ENCODE results near the gene KCNK3. TPM values are rescaled to one million over a fixed set of nuclear protein-coding genes. Genes with fewer than 3 reads are reported as not detected.

The KCNK3 gene
- total and polyA plus RNA-seq, 10 of the 15 experiments (the other 5 are each of a cell fraction or from before 2014, with no cell fraction given) = 0.13 TPM; not detected in 9

DNA sequence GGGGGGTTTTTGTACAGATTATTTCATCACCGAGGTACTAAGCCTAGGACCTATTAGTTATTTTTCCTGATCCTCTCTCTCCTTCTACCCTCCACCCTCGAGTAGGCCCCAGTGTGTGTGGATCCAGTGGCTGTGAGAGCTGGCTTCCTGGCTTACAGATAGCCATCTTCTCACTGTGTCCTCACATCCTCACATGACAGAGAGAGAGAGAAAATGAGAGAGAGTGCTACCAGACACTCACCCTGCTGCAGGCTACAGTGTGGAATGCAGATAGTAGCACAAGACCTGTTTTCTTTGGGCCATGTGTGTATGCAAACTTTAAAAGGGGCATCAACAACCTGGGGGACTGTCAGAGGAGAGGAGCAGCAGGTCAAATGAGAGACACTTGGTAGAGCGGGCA, 9.5 kb downstream of the KCNK3 start:
- TF ChIP-seq, protein P1, sequence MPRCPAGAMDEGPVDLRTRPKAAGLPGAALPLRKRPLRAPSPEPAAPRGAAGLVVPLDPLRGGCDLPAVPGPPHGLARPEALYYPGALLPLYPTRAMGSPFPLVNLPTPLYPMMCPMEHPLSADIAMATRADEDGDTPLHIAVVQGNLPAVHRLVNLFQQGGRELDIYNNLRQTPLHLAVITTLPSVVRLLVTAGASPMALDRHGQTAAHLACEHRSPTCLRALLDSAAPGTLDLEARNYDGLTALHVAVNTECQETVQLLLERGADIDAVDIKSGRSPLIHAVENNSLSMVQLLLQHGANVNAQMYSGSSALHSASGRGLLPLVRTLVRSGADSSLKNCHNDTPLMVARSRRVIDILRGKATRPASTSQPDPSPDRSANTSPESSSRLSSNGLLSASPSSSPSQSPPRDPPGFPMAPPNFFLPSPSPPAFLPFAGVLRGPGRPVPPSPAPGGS (IDR thresholded peaks at IDR 0.05; ENCODE audit: borderline replicate concordance, insufficient read depth, low read depth, low read length, poor library complexity, severe bottlenecking) = no peak
- no peak for TF ChIP-seq EED (IDR thresholded peaks at IDR 0.05; ENCODE audit: low read depth)
- TF ChIP-seq, protein P2, sequence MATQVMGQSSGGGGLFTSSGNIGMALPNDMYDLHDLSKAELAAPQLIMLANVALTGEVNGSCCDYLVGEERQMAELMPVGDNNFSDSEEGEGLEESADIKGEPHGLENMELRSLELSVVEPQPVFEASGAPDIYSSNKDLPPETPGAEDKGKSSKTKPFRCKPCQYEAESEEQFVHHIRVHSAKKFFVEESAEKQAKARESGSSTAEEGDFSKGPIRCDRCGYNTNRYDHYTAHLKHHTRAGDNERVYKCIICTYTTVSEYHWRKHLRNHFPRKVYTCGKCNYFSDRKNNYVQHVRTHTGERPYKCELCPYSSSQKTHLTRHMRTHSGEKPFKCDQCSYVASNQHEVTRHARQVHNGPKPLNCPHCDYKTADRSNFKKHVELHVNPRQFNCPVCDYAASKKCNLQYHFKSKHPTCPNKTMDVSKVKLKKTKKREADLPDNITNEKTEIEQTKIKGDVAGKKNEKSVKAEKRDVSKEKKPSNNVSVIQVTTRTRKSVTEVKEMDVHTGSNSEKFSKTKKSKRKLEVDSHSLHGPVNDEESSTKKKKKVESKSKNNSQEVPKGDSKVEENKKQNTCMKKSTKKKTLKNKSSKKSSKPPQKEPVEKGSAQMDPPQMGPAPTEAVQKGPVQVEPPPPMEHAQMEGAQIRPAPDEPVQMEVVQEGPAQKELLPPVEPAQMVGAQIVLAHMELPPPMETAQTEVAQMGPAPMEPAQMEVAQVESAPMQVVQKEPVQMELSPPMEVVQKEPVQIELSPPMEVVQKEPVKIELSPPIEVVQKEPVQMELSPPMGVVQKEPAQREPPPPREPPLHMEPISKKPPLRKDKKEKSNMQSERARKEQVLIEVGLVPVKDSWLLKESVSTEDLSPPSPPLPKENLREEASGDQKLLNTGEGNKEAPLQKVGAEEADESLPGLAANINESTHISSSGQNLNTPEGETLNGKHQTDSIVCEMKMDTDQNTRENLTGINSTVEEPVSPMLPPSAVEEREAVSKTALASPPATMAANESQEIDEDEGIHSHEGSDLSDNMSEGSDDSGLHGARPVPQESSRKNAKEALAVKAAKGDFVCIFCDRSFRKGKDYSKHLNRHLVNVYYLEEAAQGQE (IDR thresholded peaks at IDR 0.05; ENCODE audit: low read depth, low read length) = no peak
- TF ChIP-seq, protein P3, sequence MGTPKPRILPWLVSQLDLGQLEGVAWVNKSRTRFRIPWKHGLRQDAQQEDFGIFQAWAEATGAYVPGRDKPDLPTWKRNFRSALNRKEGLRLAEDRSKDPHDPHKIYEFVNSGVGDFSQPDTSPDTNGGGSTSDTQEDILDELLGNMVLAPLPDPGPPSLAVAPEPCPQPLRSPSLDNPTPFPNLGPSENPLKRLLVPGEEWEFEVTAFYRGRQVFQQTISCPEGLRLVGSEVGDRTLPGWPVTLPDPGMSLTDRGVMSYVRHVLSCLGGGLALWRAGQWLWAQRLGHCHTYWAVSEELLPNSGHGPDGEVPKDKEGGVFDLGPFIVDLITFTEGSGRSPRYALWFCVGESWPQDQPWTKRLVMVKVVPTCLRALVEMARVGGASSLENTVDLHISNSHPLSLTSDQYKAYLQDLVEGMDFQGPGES (IDR thresholded peaks at IDR 0.05) = no peak
- TF ChIP-seq PAX8 (IDR thresholded peaks at IDR 0.05) = no peak
- SMC1A ChIA-PET (ENCODE audit: uncharacterized antibody, unreplicated experiment) = no interaction called here

More for the DNA sequence above, 9.5 kb downstream of the KCNK3 start:
- no peak for FAIRE-seq
- H3K4me1 ChIP-seq (ENCODE audit: control insufficient read depth, insufficient read depth, low read length) = no peaks in the 10 kb centered on the region
- intact Hi-C loops (cut with micrococcal nuclease; ENCODE audit: unreplicated experiment) (no loop called here), in situ Hi-C loops (cut with MboI) (no loop called here)
- H3K4me2 ChIP-seq (ENCODE audit: control insufficient read depth, insufficient read depth) = no peak overlapping the region
- H3K9me3 ChIP-seq (replicated peaks; ENCODE audit: control insufficient read depth, insufficient read depth, low read length) = no peaks in the 10 kb centered on the region
- no peak for ATAC-seq
- ChIA-PET RAD21 (ENCODE audit: unreplicated experiment) (no interaction called here), POLR2A (no interaction called here), CTCF (no interaction called here)
- no peak overlapping the region for H3K27ac ChIP-seq (ENCODE audit: control insufficient read depth, insufficient read depth)
- BruUV-seq (replicated peaks) = no TSS peak
- no peak overlapping the region for H3K9ac ChIP-seq (ENCODE audit: control insufficient read depth, insufficient read depth, low read length)
- WGBS (ENCODE audit: insufficient coverage, insufficient replicate concordance, low lambda C conversion rate, missing lambda C conversion rate) = 47% methylated on average over 3 of the region's 3 CpGs
- H4K20me1 ChIP-seq (ENCODE audit: control insufficient read depth, insufficient read depth) = no peaks in the 10 kb centered on the region
- H3K27me3 ChIP-seq (replicated peaks in 1 of 2; ENCODE audit: control insufficient read depth in 2 of 2, insufficient read depth in 2 of 2, low read length in 1 of 2) = peaks cover 3 to 6% of the 10 kb centered on the region in 2 experiments; a peak in 3 of 4 replicates
- no peak overlapping the region for H3K4me3 ChIP-seq
- H3K79me2 ChIP-seq (ENCODE audit: control insufficient read depth, insufficient read depth, low read length) = no peaks in the 10 kb centered on the region
- no peaks in the 10 kb centered on the region for H3K36me3 ChIP-seq (ENCODE audit: control insufficient read depth in 2 of 2, insufficient read depth in 2 of 2, low read length in 1 of 2)
- no peak for DNase-seq (ENCODE audit: low read depth, low spot score)
- H2AFZ ChIP-seq (ENCODE audit: control insufficient read depth, low read depth, low read length) = no peak overlapping the region
